Neuron (in vitro differentiated cells): ENCODE data around the gene DDX24.

Experiments used
- H2AFZ ChIP-seq: one replicate; pipeline ENCODE4 v1.6.1; 2013; ENCODE audit warnings: low read depth, mild to moderate bottlenecking, inconsistent platforms, low read length, moderate library complexity
- H3K27me3 ChIP-seq: one replicate; pipeline ENCODE4 v1.6.1; 2013; ENCODE audit warnings: low read length; ENCODE audit not compliant: insufficient read depth
- H3K36me3 ChIP-seq: one replicate; pipeline ENCODE4 v1.6.1; 2013; ENCODE audit warnings: low read length; ENCODE audit not compliant: insufficient read depth
- H3K4me1 ChIP-seq: one replicate; pipeline ENCODE4 v1.6.1; 2013; ENCODE audit warnings: low read length; ENCODE audit not compliant: insufficient read depth
- H3K4me3 ChIP-seq: 2 replicates; pipeline ENCODE4 v1.5.1; 2013; ENCODE audit warnings: mild to moderate bottlenecking, low read length, moderate library complexity
- H3K9me3 ChIP-seq: one replicate; pipeline ENCODE4 v1.6.1; 2013; ENCODE audit warnings: low read length

DDX24 gene

DNA sequence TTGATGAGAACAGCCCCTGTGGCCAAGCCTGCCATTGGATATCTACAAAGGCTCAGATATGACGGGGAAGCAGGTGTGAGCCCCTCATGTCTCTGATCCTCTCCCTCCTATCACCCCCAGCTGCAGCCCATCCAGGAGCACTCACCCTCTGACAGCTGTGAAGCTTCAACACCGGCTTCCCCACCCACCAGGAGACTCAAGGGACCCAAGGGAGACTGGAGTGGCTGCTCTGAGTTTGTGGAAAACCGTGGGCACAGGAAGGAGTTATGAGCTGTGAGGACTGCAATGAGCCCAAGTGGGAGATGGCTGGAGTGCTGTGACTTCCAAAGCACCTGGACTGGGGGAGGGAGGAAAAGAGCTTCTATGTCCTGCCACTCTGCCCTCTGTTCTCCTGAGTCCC is 40.5 kb upstream of the DDX24 start:
- Histone ChIP-seq H3K27me3 (peaks cover 9% of the 10 kb centered on the region), H3K9me3 (no peaks in the 10 kb centered on the region)

DNA sequence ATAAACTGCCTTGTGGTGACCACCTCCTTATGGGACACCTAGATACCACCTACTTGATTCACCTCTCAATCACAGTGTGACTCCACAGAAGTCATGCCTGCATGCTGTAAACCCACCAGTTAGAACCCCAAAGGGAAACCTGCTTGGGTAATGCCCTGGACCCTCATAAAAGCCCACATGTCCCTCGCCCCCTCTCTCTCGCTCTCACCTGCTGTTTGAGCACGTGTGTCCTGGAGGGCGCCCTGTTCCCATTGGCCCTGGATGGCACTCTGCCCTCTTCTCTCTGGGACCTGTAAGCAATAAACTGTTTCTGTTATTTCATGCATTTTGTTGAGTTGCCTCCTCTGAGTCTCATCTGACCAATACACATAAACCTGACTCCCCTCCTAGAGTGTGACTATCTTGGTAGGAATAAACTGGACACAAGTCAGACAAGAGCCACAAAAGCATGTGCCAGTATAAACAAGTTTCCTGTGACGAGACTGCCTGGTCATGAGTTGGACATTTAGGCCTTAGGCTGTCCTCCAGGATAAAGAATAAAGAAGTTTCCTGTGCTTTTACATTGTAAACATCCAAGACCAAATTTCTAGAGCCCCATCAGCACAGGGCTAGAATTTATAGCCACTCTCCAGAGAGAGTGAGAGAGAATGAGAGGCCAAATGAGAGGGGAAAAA is 39.8 kb upstream of the DDX24 start:
- H3K4me3 ChIP-seq = no peak overlapping the region
- peaks cover 9% of the 10 kb centered on the region for H3K27me3 ChIP-seq
- H3K9me3 ChIP-seq = no peaks in the 10 kb centered on the region
- H3K4me1 ChIP-seq = no peaks in the 10 kb centered on the region
- H2AFZ ChIP-seq = no peak overlapping the region
- H3K36me3 ChIP-seq = no peaks in the 10 kb centered on the region

More for the DNA sequence above, 40.5 kb upstream of the DDX24 start:
- Histone ChIP-seq H3K4me3 (no peak overlapping the region), H3K4me1 (no peaks in the 10 kb centered on the region), H3K36me3 (no peaks in the 10 kb centered on the region), H2AFZ (no peak overlapping the region)

DNA sequence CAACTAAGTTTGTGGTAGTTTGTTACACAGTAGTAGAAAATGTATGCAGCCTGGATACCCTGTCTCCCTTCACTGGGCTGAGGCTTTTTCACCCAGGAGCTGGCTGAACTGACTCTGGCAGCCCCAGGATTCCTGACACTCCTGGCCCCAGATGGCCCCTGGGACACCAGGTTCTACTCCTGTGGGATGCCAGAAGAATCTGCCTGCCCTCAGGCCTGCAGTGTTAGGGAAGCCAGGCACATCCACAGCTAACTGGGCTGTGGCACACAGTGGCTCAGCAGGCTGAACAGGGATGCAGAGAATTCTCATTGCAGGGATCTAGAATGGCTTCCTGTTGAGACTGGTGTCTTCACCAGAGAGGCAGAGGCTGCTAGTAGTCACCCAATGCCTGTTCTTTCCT is 38.1 kb upstream of the DDX24 start:
- Histone ChIP-seq H3K36me3 (no peaks in the 10 kb centered on the region), H3K4me1 (no peaks in the 10 kb centered on the region), H3K27me3 (peaks cover 7% of the 10 kb centered on the region), H3K9me3 (no peaks in the 10 kb centered on the region), H2AFZ (no peak overlapping the region), H3K4me3 (no peak overlapping the region)

GRCh38 chr14:94117856-94118255 is 36.9 kb upstream of the DDX24 start:
- no peaks in the 10 kb centered on the region for H3K9me3 ChIP-seq
- no peaks in the 10 kb centered on the region for H3K4me1 ChIP-seq
- peaks cover 4% of the 10 kb centered on the region for H3K27me3 ChIP-seq
- H3K36me3 ChIP-seq = no peaks in the 10 kb centered on the region
- no peak overlapping the region for H2AFZ ChIP-seq
- no peak overlapping the region for H3K4me3 ChIP-seq

DNA sequence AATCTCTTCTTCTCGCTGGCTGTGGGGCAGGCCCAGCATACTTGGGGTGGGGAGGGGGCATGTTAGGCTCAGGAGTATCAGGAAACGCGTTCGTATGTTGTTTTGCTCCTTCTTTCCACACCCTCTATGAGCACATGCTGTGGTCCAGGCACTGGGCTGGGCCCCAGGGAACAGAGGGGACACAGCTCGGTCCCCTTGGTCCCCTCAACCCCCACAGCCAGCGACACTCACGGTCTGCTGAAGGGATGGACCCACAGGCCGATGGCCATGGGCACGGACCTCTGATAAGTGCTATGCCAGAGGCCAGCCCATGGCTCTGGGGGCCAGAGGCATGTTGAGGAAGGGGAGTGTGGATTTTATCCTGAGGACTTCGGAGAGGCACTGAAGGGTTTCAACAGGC is 35.7 kb upstream of the DDX24 start:
- no peak overlapping the region for H3K4me3 ChIP-seq
- H3K36me3 ChIP-seq = no peaks in the 10 kb centered on the region
- H3K9me3 ChIP-seq = no peaks in the 10 kb centered on the region
- no peaks in the 10 kb centered on the region for H3K27me3 ChIP-seq
- H2AFZ ChIP-seq = no peak overlapping the region
- no peaks in the 10 kb centered on the region for H3K4me1 ChIP-seq

- no peaks in the 10 kb centered on the region for H3K36me3 ChIP-seq
- H2AFZ ChIP-seq = no peak overlapping the region
- no peak overlapping the region for H3K4me3 ChIP-seq
These were observed 34.6 kb upstream of the DDX24 start for GRCh38 chr14:94115631-94116030.

GRCh38 chr14:94115058-94115591 is 34.1 kb upstream of the DDX24 start:
- Histone ChIP-seq H3K36me3 (no peaks in the 10 kb centered on the region), H2AFZ (no peak overlapping the region), H3K4me1 (no peaks in the 10 kb centered on the region), H3K4me3 (no peak overlapping the region), H3K9me3 (no peaks in the 10 kb centered on the region), H3K27me3 (no peaks in the 10 kb centered on the region)

More at GRCh38 chr14:94115631-94116030, 34.6 kb upstream of the DDX24 start:
- Histone ChIP-seq H3K27me3 (no peaks in the 10 kb centered on the region), H3K9me3 (no peaks in the 10 kb centered on the region), H3K4me1 (no peaks in the 10 kb centered on the region)

GRCh38 chr14:94114589-94115057 is 33.6 kb upstream of the DDX24 start:
- no peaks in the 10 kb centered on the region for H3K36me3 ChIP-seq

GRCh38 chr14:94113908-94114588 is 33.0 kb upstream of the DDX24 start:
- H3K4me3 ChIP-seq = no peak overlapping the region
- no peaks in the 10 kb centered on the region for H3K27me3 ChIP-seq
- no peaks in the 10 kb centered on the region for H3K36me3 ChIP-seq
- no peaks in the 10 kb centered on the region for H3K9me3 ChIP-seq
- no peak overlapping the region for H2AFZ ChIP-seq
- H3K4me1 ChIP-seq = no peaks in the 10 kb centered on the region

More at GRCh38 chr14:94114589-94115057, 33.6 kb upstream of the DDX24 start:
- H3K9me3 ChIP-seq = no peaks in the 10 kb centered on the region
- no peak overlapping the region for H3K4me3 ChIP-seq
- H2AFZ ChIP-seq = no peak overlapping the region
- no peaks in the 10 kb centered on the region for H3K4me1 ChIP-seq
- no peaks in the 10 kb centered on the region for H3K27me3 ChIP-seq

GRCh38 chr14:94113490-94113889 is 32.5 kb upstream of the DDX24 start:
- no peaks in the 10 kb centered on the region for H3K9me3 ChIP-seq
- H3K4me3 ChIP-seq = no peak overlapping the region
- no peaks in the 10 kb centered on the region for H3K27me3 ChIP-seq
- no peaks in the 10 kb centered on the region for H3K36me3 ChIP-seq
- no peak overlapping the region for H2AFZ ChIP-seq
- no peaks in the 10 kb centered on the region for H3K4me1 ChIP-seq

- Histone ChIP-seq H3K4me3 (no peak overlapping the region), H2AFZ (no peak overlapping the region), H3K4me1 (no peaks in the 10 kb centered on the region), H3K9me3 (no peaks in the 10 kb centered on the region), H3K27me3 (no peaks in the 10 kb centered on the region), H3K36me3 (no peaks in the 10 kb centered on the region)
These were observed 32.1 kb upstream of the DDX24 start for GRCh38 chr14:94113073-94113472.

DNA sequence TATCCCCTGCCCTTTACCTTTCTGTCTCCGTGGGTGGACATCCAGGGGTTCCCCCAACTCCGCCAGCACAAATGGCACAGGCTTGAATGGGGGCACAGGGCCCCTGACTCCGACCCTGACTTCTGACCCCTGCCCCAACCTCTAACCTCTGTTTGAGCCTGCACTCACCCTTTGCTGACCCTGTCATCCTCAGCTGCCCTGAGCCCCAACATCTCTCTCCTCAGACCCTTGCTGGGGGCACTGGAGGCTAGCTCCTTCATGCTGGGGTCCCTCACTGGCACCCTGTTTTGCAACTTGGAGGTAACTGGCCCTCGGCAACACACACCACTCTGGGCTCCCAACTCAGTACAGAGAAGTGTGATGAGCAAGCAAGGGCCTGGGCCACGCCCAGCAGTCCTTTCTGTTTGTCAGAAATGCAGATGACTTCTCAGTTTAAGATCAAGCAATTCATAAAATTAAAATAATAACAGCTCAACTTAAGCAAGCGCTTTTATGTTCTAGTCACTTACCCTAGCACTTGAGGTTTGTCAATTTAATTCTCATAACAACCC is 31.6 kb upstream of the DDX24 start:
- Histone ChIP-seq H3K4me1 (no peaks in the 10 kb centered on the region), H3K4me3 (no peak overlapping the region), H2AFZ (no peak overlapping the region), H3K27me3 (no peaks in the 10 kb centered on the region), H3K9me3 (no peaks in the 10 kb centered on the region), H3K36me3 (no peaks in the 10 kb centered on the region)
